ENCODE measurements around the gene TMEM51. TPM values are rescaled to one million over a fixed set of nuclear protein-coding genes. Genes with fewer than 3 reads are reported as not detected.
A peak's percentile ranks its signal among the peaks of the same experiment; 100 is the strongest.

The TMEM51 gene
- polyA plus RNA-seq, 3 donors = 15.1 to 24.7 (median 19.1) TPM

DNA sequence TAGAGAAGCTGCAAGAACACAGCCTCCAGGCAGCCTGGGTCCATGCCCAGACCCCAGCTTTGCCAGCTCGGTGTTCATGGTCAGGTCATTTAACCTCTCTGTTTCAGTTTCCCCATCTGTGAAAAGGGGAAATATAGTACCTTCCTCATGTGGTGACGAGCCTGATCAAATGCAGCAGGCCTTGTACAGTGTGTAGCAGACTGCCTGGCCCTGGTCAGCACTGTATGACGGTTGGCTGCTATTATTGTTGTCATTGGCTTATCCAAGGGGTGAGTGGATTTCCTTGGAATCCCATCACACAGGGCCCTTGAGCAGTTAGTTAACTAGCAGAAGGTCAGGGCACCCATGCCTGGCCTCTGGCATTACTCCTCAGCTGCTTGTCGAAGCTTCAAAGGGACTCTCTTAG lies 6.6 kb upstream of the TMEM51 start:
- no peak for DNase-seq (ENCODE audit: extremely low read depth in 1 of 11, low read depth in 9 of 11, low spot score in 4 of 11)

DNA sequence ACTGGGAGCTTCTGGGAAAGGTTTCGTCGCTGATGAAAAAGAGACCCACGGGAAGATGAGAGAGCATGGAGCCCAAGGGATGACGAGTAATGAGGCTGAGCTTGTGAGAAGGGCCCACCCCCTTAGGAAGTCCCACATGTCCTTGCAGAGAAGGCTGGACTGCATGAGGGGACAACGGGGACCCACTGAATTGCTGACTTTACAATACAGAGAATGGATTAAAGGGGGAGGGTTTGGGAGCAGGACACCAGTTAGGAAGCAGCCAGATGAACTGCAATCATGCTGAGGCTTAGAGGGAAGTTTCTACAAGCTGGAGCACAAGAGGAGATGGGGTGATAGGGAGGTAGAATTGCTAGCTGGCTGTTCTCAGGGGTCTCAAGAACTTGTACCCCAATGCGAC lies 5.5 kb upstream of the TMEM51 start:
- DNase-seq (ENCODE audit: extremely low read depth in 1 of 11, low read depth in 9 of 11, low spot score in 4 of 11) = no peak

- DNase-seq (ENCODE audit: extremely low read depth in 1 of 11, low read depth in 9 of 11, low spot score in 4 of 11) = no peak
Observed at GRCh38 chr1:15148475-15148874, 5.1 kb upstream of the TMEM51 start.

- DNase-seq (ENCODE audit: extremely low read depth in 1 of 11, low read depth in 9 of 11, low spot score in 4 of 11) = no peak
Observed at GRCh38 chr1:15148941-15149340, 4.6 kb upstream of the TMEM51 start.

- no peak for DNase-seq (ENCODE audit: extremely low read depth in 1 of 11, low read depth in 9 of 11, low spot score in 4 of 11)
Observed at GRCh38 chr1:15150376-15150775, 3.2 kb upstream of the TMEM51 start.

DNA sequence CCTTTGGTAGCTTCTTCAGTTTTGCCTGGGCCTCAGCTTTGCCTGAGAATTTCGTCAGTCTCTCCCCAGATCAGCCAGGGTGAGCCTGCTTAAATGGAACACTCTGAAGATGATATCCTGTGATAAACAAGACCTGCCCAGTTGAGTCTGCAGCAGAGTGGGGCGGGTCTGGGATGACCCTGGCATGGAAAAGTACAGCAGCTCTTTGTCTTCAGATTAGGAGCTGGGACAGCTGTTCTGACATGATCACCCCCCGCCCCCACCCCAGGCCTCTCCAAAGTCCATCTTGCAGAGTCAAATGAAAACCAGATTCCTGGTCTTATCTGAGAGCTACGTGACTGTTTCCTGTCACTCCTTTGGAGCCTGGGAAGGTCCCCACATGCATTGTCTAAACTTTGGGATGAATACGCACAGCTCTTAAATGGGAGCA lies 2.2 kb upstream of the TMEM51 start:
- no peak for DNase-seq (ENCODE audit: extremely low read depth in 1 of 11, low read depth in 9 of 11, low spot score in 4 of 11)

DNA sequence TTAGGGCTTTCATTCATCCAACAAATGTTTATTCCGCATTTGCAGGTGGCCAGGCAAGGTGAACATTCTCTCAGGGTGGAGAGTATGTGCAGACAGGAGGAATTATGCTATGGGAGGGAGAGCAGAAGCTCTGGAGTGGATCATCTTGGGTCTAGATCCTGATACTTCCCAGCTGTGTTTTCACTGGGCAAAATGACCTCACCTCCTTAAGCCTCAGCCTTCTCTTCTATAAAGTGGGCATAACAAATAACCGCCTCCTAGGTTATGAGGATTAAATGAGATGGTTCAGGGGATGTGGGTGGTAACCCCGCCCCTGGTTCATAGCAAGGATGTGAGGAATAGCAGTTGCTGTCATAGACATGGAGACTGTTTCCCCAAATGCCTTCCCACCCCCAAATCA lies 1.7 kb upstream of the TMEM51 start:
- DNase-seq (ENCODE audit: extremely low read depth in 1 of 11, low read depth in 9 of 11, low spot score in 4 of 11) = no peak

GRCh38 chr1:15152318-15153183 lies 996 bp upstream of the TMEM51 start:
- DNase-seq (ENCODE audit: extremely low read depth in 1 of 11, low read depth in 9 of 11, low spot score in 4 of 11) = peak; percentile 69 to 91 (median 84)

DNA sequence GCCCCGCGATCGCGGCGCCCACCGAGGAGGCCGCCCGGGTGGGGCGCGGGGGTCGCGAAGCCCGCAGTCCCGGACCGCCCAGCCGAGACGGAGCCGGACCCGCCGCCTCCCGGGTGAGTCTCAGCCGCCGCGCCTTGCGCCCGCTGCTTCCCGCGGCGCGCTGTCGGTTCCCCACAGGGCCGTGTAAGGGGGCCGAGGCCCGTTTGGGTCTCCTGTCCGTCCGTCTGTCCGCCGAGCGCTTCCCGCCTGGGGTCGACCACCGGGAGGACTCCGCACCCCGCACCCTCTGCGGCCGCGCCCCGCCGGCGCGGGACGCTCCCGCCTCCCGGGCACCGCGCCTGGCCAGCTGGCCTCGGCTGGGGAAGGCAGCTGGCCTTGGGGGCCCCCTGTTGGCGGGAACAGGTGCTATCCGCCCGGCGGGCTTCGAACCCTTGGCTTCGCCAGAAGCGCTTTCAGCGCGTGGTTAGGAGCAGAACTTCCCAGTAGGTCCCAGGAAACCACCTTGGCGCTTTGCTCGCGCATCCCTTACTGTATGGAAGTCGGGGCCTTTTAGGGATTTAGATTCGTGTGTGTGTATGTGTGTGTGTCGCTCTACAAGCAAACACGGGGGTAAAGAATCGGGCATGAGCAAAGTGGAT lies 414 bp downstream of the TMEM51 start:
- DNase-seq (ENCODE audit: extremely low read depth in 1 of 11, low read depth in 9 of 11, low spot score in 4 of 11) = peak in 2 of 11 donors; percentile 55 to 57

DNA sequence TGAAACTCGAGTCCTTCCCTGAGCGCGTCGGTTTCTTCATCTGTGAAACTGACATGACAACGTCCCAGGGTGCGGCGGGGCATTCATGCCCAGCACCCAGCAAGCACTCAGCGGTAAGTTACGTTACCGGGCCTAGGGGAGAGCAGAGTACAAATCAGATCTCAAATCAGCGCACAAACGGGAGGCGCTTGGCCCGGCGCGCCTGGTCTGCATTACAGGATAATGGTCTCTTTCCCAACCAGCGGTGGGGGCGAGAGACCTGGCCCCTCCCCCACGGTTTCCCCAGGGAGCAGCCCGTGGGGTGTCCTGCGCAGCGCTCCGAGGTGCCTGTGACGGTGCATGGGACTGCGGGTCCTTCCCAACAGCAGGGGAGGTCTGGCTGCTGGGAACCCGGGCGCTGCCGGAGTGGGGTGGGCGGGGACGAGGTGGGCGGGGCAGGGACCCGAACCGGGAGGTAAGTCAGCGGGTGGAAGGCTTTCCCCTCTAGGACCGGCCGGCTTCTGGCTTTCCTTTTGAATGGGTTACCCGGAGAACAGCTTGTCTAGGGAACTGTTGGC lies 1.0 kb downstream of the TMEM51 start:
- DNase-seq (ENCODE audit: extremely low read depth in 1 of 11, low read depth in 9 of 11, low spot score in 4 of 11) = no peak

DNA sequence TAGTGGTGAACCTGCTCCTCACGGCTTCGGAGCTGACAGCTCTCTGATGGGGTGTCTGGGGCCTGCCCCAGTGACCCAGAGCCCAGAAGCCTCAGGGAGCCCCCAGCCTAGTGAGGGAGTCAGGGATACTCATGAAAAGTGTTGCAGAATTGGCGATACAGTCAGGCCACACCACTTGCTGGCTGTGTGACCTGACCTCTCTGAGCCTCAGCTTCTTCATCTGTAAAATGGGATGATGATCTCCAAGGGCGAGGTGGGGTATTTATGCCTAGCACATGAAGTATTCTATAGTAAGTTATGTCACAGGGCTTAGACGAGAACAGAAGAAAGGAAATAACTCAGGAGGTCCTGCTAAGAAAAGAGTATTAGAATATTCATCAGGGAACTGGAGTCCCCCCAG lies 1.6 kb downstream of the TMEM51 start:
- no peak for DNase-seq (ENCODE audit: extremely low read depth in 1 of 11, low read depth in 9 of 11, low spot score in 4 of 11)

DNA sequence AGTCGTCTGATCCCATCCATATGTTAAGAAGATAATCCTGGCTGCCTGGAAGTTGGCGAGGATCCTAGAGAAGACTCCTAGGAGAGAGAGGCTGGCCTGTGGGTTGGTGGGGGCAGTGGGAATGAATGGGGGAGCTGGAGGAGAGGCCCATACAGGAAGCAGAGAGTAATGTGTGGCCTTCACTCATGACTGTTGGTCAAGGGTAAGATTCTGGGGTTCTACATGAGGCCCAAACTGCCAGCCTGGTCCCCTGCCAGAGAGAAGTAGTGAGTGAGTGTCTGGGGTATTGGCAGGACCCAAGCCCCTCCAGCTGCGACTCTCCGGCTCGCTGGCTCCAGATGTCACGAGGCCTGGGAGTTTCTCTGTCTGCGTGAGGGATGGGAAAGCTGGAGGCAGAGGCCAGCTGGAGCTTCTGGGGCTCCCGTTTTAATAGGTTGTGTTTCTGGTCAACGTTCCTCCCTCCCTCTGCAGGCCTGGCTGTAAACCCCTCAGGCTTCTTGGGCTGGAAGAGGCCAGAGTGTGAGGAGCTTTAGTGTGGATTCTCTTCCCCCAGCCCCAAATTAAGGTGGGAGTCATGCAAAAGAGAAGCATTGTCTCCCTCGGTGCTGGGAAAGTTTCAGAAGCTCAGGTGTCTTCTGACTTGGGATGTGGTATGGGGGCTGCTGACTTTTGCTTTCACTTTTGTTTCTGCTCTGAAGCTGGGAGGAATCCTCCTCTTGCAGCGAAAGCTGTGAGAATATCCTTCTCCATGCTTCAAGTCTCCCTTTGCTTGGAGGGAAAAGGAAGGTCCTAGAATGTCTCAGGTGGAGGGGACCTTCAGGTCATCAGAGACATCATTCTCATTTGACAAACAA lies 2.6 kb downstream of the TMEM51 start:
- no peak for DNase-seq (ENCODE audit: extremely low read depth in 1 of 11, low read depth in 9 of 11, low spot score in 4 of 11)

GRCh38 chr1:15156807-15157380 lies 3.3 kb downstream of the TMEM51 start:
- DNase-seq (ENCODE audit: extremely low read depth in 1 of 11, low read depth in 9 of 11, low spot score in 4 of 11) = no peak

- DNase-seq (ENCODE audit: extremely low read depth in 1 of 11, low read depth in 9 of 11, low spot score in 4 of 11) = no peak
Observed at GRCh38 chr1:15157524-15158399, 4.2 kb downstream of the TMEM51 start.

GRCh38 chr1:15158506-15159165 lies 5.1 kb downstream of the TMEM51 start:
- no peak for DNase-seq (ENCODE audit: extremely low read depth in 1 of 11, low read depth in 9 of 11, low spot score in 4 of 11)

DNA sequence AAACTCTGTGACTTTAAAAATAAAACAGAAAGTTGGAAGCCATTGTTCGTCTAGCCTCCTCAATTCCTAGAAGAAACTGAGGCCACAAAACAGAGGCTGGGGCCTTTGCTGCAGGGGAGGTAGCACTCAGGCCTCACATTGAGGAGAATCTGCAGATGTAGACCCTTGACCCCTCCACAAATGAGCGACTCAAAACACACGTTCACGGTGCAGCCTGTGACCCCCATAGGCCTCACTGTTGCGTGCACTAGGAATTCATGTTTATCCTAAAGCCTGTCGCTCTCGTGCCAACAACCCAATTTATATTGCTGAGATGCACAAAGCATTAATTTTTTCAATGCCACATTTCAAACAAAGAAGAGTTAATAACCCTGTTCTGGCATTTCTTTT lies 5.6 kb downstream of the TMEM51 start:
- no peak for DNase-seq (ENCODE audit: extremely low read depth in 1 of 11, low read depth in 9 of 11, low spot score in 4 of 11)

GRCh38 chr1:15160626-15161025 lies 7.1 kb downstream of the TMEM51 start:
- no peak for DNase-seq (ENCODE audit: extremely low read depth in 1 of 11, low read depth in 9 of 11, low spot score in 4 of 11)

GRCh38 chr1:15167386-15167785 lies 13.8 kb downstream of the TMEM51 start:
- DNase-seq (ENCODE audit: extremely low read depth in 1 of 11, low read depth in 9 of 11, low spot score in 4 of 11) = no peak

All from renal cortex interstitium (tissue), 11 donors.